Kasumi-1 (cell line): Measurements from ENCODE around the gene CTNNA3.
"Not testable (repeated sequence)": the region's sequence is repeated elsewhere in the genome, so short reads cannot be mapped to it uniquely, and the experiment has no call there.

Experiments
- DNase-seq, 2 experiments: peaks; one replicate each; lab custom pipeline; 2025; lab: John Stamatoyannopoulos, UW

CTNNA3 gene

DNA sequence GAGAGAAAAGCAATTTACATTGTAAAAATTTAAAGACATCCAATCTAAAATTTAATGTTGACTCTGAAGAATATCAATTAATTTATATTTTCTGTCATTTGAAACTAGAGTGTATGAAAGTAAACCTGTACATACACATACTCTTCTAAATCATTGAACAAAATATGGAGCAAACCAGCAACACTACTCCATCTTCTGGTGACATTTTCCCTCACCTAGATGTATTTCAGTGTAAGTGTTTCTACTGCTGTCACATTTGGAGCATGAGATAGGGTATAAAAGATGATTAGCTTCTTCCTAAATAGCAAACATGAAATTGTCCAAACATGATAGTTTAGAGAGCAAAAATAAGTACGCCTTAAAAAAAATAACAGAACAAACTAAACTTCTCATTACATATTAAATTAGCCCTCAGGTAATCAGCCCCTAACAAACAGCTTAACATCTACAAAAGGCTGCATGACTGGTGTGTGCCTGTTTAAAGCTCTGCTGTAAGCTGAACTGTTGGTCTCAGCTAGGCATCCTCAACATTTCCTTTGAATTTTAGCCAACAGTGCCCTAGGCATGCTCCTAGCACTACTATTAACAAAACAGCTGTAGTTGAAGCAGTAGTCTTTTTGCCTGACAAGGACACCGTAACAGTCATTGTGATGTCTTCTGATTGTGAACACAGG, 189.8 kb downstream of the CTNNA3 start:
- DNase-seq = peak in 1 of 2 experiments; percentile 22

DNA sequence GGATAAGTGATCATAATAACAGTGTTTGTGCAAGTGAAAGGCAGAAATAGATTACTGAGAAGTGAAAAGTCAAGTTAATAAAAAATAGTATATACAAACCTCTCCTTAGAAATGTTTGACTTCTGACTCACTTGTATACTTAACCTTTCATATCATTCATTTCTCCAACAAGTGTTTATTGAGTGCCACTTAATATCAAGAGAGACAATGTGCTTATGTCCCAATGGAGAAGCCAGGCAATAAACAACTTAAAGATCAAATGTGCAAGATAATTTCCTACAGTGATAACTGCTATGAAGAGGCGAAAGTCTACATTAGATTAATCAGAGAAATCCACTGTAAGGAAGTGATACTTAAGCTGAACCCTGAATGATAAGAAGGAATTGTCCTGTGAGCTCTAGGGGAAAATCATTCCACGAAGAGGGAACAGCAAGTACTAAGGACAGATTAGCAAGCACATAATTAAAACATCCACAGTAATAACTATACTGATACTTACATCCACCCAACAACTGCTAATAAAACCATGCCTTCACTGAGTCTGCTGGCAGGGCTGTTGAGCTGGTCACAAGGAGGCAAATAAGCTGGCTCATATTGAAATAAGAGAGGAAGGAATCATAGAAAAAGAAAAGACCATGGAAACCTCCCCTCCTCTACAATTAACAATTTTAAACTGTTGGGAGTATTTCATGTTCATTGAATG, 203.5 kb downstream of the CTNNA3 start:
- no peak for DNase-seq

DNA sequence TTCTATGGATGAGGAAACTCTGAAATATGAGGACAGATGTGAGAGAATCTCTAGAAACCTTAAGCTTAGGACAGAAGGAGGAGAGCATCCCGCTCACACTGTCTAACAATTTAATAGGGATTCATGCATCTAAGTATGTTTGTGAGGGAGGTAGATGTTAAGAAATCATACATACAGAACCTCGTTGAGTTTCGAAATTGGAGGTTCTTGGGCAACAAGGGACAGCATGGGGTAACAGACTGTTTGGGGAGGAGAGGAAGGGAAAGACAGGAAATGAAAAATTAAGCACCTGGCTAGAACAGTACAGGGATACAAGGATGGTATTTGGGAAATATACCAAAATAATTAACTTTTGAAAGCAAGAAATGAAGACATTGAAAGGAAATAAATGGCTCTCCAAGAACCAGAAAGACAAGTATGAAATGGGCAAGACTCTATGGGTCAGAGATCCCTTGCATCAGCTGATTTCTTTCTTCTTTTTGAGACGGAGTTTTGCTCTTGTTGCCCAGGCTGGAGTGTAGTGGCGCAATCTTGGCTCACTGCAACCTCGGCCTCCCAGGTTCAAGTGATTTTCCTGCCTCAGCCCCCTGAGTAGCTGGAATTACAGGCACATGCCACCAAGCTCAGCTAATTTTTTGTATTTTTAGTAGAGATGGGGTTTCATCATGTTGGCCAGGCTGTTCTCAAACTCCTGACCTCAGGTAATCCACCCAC, 207.9 kb downstream of the CTNNA3 start:
- no peak for DNase-seq

DNA sequence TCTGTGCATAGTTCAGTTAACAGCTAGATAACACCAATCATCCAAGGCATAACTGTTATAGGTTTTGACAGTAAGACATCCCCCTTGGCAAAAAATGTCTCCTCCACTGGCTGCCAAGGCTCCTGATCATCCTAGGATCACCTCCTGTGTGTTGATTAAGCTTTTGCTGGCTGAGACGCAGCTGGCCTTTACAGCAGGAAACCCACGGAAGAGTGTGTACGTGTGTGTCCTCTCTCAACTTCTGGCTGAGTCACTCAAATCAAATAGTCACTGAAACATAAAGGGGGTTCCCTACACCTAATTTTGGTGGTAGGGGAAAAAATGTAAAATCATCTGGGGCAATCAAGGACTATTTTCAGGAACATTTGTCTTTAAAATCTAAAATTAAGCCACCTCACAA, 208.8 kb downstream of the CTNNA3 start:
- peak in 1 of 2 experiments; percentile 16 for DNase-seq

DNA sequence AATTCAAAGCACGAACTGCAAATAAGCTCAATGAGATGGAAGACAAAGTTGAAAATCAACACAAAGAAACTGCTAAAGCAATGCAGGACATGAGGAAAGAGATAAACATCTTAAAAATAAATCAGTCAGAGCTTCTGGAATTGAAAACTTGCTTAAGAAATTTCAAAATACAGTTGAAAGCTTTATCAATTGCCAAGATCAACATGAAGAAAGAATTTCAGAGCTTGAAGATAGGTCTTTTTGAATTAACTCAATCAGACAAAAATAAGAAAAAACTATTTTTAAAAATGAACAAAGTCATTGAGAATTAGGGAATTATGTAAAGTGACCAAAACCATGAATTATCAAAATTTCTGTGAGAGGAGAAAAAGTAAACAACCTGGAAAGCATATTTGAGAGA, 218.1 kb downstream of the CTNNA3 start:
- DNase-seq = no peak

DNA sequence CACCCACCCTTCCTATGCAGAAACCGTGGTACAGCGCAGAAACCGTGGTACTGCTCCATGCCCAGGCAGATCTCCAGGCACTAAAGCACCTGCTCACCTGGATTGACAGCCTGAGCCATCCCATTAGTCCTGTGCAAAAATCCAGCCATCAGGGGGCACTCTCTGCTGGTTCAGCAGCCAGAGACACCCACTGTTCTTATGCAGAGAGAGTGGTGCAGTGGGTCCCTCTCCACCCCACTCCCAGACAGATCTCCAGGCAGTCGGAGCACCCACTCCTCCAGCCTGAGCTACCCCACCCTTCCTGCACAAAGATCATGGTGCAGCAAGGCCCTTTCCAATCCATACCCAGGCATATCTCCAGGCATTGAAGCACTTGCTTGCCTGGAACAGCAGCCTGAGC, 219.8 kb downstream of the CTNNA3 start:
- no peak for DNase-seq

DNA sequence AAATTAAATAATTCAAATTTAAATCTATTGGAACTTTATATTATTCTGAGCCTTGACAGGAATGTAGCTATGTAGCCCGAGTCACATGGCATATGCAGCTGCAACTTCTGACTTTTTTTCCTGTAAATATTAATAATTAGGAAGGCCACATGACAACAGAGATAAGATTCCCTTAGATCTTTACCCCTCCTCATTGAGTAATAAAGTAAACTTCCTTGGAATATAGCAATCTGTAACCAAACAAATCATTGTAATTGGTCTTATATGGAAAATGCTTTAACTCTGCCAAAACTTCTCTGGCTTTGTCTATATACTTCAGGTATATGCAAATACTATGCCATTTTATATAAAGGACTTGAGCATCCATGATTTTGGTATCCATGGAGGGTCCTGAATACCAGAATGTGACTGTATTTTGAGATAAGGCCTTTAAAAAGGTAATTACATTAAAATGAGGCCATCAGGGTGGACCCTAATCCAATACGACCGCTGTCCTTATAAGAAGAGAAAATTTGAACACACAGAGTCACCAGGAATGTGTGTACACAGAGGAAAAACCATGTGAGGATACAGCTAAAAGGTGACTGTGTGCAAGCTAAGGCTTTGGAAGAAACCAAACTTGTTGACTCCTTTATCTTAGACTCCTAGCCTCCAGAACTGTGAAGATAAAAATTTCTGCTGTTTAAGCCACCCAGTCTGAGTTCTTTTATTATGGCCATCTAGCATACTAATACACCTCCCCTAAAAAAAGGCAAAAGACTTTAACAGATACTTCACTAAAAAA, 222.0 kb downstream of the CTNNA3 start:
- DNase-seq = no peak

DNA sequence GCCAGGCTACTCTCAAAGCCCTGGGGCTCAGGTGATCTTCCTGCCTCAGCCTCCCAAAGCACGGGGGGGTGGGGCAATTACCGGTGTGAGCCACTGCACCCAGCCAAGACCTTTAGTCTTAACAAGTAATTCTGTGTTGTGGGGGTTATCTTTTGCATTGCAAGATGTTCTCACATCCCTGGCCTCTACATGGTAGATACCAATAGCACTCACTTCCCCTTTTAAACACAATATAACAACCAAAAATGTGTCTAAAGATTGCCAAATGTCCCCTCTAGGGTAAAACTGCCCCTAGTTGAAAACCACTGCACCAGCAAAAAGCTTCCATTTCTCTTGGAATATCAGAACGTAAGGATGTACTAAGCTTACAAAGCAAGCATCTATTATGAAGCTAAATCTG, 225.0 kb downstream of the CTNNA3 start:
- peak; percentile 59 to 62 for DNase-seq

DNA sequence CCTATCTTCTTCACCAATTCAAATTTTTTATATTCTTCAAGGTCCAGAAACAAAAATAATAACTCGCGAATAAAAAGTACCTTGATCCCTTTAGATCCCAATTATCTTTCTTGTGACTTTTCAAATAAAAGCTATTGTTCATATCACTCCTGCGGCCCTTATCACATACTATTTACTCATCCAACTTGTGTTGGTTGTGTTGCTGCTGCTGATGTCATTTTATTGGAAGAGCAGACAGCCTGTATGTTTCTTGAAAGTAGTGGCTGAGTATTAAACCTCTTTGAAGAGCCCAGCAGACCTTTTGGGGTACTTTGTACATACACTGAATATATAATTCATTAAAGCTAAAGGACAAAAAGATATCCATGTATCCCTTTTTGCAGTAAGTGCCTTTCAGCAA, 231.7 kb downstream of the CTNNA3 start:
- DNase-seq = no peak

DNA sequence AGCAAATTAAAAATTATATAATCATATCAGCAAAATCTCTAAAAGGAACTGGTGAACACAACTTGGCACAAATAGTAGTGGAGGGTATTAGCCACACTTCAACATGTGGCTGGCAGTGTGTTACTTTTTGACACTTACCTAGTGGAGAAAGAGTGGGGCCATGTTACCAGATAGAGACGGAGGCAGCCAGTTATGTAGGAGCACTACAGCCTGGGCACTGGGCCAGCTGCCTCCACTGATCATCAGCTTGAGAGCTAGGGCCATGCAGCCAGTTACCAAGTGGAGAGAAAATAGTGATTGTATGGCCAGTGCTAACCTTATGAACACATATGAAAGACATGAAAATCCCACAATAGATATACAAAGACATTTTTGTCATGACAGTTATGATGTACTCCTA, 243.1 kb downstream of the CTNNA3 start:
- DNase-seq = no peak

DNA sequence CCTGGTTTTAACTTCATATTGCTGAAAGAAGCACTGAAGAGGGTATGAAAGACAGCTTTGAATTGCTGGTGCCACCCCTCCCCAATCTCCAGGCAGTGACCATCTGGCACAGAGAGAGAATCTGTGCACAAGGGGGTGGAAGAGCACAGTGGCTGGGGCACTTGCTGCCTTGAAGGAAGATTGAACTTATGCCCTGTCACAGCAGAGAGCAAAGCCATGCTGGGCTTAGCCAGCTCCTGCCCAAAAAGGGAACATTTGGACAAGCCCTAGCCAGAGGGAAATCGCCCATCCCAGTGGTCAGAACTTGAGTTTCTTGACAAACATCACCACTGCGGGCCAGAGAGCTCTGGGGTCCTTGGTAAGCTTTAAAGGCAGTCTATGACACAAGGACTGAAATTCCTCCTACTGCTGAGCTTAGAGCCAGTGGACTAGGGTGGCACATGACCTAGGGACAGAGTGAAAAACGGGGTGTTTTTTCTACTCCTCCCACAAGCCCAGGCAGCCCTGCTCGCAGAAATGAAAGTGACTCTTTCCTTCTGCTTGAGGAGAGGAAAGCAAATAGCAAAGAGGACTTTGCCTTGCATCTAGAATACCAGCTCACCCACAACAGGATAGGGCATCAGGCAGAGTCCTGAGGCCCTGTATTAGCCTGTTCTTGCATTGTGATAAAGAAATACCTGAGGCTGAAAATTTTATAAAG, 257.2 kb downstream of the CTNNA3 start:
- DNase-seq = no peak

DNA sequence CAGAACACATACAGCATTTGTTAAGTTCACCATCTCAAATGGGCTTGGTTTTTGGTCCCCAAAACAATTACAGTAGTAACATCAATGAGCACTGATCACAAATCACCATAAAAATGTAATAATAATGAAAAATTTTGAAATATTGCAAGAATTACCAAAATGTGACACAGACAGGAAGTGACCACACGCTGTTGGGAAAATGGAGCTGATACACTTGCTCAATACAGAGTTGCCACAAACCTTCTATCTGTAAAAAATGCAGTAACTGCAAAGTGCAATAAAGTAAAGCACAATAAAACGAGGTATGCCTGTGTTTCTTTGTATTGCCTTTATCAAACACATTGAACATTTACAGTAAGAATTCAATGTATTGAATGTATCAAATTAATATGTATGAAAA, 262.7 kb downstream of the CTNNA3 start:
- DNase-seq = peak in 1 of 2 experiments; percentile 25

DNA sequence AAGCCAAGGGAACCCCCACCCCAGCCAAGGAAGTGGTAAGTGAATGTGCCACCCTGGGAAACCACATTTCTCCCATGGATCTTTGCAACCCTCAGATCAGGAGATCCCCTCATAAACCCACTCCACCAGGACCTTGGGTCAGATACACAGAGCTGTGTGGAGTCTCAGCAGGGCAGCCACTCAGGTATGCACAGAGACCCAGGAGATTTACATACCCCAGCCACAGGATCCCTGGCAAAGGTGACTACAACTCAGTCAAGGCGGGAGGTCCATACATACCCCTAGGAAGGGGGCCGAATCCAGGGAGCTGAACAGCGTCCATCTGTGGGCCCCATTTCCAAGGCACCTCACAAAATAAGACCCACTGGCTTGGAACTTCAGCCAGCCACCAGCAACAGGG, 293.4 kb downstream of the CTNNA3 start:
- DNase-seq = no peak

DNA sequence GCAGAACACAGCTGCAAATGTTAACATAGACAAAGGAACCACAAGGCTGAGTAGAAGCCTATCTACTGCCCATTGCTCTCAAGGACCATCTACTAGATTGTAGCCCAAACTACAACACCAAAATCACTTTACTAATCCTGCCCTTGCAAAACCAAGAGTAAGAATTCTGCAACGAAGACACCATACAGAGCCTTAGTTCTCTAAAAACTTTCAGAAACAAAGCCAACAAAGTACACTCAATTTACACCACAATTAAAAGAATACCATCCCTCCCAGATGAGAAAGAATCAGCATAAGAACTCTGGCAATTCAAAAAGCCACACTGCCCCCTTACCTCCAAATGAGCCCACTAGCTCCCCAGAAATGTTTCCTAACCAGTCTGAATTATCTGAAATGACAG, 294.3 kb downstream of the CTNNA3 start:
- DNase-seq = no peak

DNA sequence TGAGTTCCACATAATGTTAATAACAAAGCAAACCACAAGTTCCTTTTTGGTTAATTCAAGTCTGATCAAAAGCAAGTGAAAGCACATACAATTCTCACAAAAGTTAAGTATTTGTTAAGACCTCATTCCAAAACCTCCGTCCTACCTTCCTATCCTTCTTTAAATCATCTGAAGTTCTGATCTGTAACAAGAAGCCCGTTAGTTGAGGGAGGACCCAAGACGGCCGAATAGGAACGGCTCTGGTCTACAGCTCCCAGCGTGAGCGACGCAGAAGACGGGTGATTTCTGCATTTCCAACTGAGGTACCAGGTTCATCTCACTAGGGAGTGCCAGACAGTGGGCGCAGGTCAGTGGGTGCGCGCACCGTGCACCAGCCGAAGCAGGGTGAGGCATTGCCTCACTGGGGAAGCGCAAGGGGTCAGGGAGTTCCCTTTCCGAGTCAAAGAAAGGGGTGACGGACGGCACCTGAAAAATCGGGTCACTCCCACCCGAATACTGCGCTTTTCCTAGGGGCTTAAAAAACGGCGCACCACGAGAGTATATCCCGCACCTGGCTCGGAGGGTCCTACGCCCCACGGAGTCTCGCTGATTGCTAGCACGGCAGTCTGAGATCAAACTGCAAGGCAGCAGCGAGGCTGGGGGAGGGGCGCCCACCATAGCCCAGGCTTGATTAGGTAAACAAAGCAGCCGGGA, 309.0 kb downstream of the CTNNA3 start:
- DNase-seq = not testable (repeated sequence)

DNA sequence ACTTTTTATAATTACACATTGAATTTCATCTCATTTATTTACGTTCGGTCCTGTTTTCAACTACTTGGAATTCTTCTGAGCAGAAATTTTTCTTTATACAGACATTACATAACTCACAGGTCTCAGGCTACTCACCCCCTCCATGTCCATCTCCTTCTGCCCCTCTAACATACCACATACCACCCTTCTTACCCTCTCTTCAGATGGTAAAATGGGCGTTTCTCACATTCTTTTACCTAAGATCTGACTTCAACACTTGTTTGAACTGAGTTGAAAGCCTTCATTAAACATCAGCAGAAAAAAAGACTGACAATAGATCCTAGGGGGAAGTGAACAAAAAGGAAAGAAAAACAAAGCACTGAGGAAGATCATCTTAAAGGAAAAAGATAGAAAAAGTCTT, 309.7 kb downstream of the CTNNA3 start:
- DNase-seq = no peak

DNA sequence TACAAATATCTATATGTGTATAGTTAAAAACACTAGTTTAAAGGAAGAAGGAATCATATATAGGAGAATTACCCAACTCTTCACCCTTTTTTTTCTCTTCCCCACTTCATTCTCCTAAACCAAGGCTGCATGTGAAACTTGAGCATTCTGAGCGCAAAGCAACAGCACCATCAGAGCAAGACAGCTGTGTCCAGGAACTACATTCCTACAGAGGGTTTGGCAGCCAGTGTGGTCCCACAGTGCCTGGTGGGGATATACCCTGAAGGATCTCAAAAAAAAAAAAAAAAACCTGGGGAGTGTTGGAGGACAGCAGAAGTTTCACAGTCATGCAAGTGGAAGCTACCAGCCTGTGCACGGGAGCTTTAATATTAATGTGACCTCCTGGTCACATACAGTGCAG, 310.4 kb downstream of the CTNNA3 start:
- DNase-seq = no peak

DNA sequence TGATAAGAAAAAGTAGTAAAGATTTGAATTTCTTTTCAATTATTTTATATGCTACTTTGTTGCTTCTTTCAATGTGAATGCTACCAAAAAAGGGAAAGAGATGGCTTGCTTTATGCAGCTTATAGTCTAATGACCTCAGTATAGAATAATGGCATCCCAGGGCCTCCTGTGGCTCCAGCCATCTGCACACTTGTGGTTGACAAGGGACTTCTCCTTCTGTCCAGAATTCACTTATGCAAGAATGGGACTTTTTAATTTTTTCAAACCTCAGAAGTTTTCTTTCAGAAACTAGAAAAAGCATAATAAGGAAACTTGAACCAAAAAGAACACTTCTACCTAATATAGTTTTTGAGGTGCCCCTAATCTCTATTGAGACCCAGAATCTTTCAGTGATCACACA, 310.9 kb downstream of the CTNNA3 start:
- peak; percentile 58 to 59 for DNase-seq

DNA sequence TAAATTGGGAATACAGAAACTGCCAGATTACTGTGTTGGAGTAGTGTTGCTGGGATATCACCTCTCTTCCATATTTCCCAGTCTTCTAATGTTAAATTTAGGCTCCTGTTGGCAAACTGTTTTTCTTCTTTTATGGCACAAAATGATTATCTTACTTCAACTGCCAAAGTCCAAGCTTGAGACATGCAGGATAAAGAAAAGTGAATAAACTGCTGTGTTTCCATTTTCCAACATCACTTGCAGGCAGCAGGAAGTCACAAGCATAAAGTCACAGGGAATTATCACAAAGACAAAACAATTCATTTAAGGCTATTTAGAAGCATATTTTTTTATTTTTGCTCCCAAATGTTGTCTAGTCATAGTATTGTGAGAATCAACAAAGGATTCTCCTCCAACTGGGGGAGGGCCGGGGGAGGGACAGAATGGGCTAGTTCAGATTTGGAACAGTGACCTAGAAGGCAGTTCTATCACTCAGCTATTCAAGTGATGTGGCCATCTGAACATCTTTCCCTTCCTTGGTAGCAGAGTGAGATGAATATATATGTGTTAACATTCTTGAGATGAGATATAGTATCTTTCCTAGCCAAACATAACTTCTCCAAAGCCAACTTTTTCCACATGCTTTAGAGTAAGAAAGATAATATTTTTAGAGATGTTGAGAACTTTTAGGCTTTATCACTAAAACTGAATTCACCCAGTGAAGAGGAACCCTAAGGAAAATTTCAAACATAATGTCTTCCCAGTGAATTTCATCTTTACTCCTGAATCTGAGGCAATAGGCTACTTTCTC, 364.7 kb downstream of the CTNNA3 start:
- DNase-seq = no peak
